Activated CD8-positive, alpha-beta T cell treated with anti-CD3 and anti-CD28 coated beads for 36 hours (primary cell): ENCODE measurements around the gene MED15. TPM values are rescaled to one million over a fixed set of nuclear protein-coding genes. Genes with fewer than 3 reads are reported as not detected.
A peak's percentile ranks its signal among the peaks of the same experiment; 100 is the strongest.

ENCODE experiments used
- ATAC-seq: fragments of 200-7000 bp; cut with Tn5 transposase; one replicate; pipeline ENCODE4 v1.10.0; 2021; ENCODE audit warnings: mild to moderate bottlenecking, moderate library complexity
- CTCF ChIA-PET: fragments of 350-600 bp; sonication (Branson Sonifier 250); formaldehyde crosslinking; loops from one replicate; lab custom pipeline; 2021; ENCODE audit warnings: antibody characterized with exemption; lab: Charles Lee
- POLR2A ChIA-PET: fragments of 350-600 bp; sonication (Branson Sonifier 250); formaldehyde crosslinking; loops from one replicate; lab custom pipeline; 2021; ENCODE audit warnings: antibody characterized with exemption; lab: Charles Lee
- DNase-seq: peaks from one replicate; pipeline ENCODE4 v3.0.0-alpha.2; 2020
- H3K27ac Mint-ChIP-seq: one replicate; pipeline ENCODE4 v1.8.0; 2021; ENCODE audit warnings: mild to moderate bottlenecking, mixed read lengths
- H3K27me3 Mint-ChIP-seq: one replicate; pipeline ENCODE4 v1.8.0; 2021; ENCODE audit warnings: mixed read lengths
- H3K36me3 Mint-ChIP-seq: one replicate; pipeline ENCODE4 v1.8.0; 2021; ENCODE audit warnings: low read depth, mixed read lengths
- H3K4me1 Mint-ChIP-seq: one replicate; pipeline ENCODE4 v1.8.0; 2021; ENCODE audit warnings: low read depth, mixed read lengths
- H3K4me3 Mint-ChIP-seq: one replicate; pipeline ENCODE4 v1.8.0; 2021; ENCODE audit warnings: mild to moderate bottlenecking, moderate library complexity, mixed read lengths
- H3K9me3 Mint-ChIP-seq: one replicate; pipeline ENCODE4 v1.8.0; 2021; ENCODE audit warnings: mixed read lengths
- CTCF ChIP-seq: fragments of 200-600 bp; IDR thresholded peaks from one replicate; pipeline ENCODE4 v1.8.0; 2022; ENCODE audit warnings: antibody characterized with exemption, mild to moderate bottlenecking
- intact Hi-C: fragments of 100-400 bp; cut with micrococcal nuclease; formaldehyde crosslinking; loops from one replicate; pipeline ENCODE4 v1.10.0; 2022
- total RNA-seq, 2 experiments: library from RNA; stranded (reverse); gene quantifications; one replicate each; pipeline ENCODE4 v1.2.3, GENCODE V29; 2021

MED15 gene
- total RNA-seq, 2 experiments from 2014 or later, result 110 to 118 TPM

- peak; percentile 34 for ATAC-seq
- peak overlapping the region; percentile 80 for H3K27ac Mint-ChIP-seq
- peaks cover 41% of the 10 kb centered on the region for H3K36me3 Mint-ChIP-seq
- intact Hi-C loops, result no loop called here
- peaks cover 72% of the 10 kb centered on the region for H3K4me1 Mint-ChIP-seq
- ChIA-PET POLR2A (interaction anchor here (1.2 to 5.5 kb wide), 4 partner anchors 9 to 34 kb away, joined by 3 to 53 read pairs (median 5); partner anchors contain the start of gene MED15), CTCF (interaction anchor here (1.2 to 2.1 kb wide), 2 partner anchors 47 to 48 kb away, joined by 3 to 5 read pairs; no protein-coding TSS in a partner anchor)
- no peaks in the 10 kb centered on the region for H3K27me3 Mint-ChIP-seq
- no peaks in the 10 kb centered on the region for H3K9me3 Mint-ChIP-seq
- TF ChIP-seq CTCF, result no peak
- H3K4me3 Mint-ChIP-seq, result no peak overlapping the region
- no peak for DNase-seq
Observed at GRCh38 chr22:20517422-20517821, 10.0 kb downstream of the MED15 start.

- ChIA-PET CTCF (interaction anchor here (1.2 to 2.1 kb wide), 3 partner anchors 8 to 47 kb away, joined by 3 to 5 read pairs (median 5); no protein-coding TSS in a partner anchor), POLR2A (interaction anchor here (1.2 to 5.5 kb wide), 4 partner anchors 9 to 34 kb away, joined by 3 to 53 read pairs (median 5); partner anchors contain the start of gene MED15)
- H3K9me3 Mint-ChIP-seq, result no peaks in the 10 kb centered on the region
Observed at GRCh38 chr22:20517841-20518592, 10.6 kb downstream of the MED15 start.

GRCh38 chr22:20519558-20519957 is 12.1 kb downstream of the MED15 start:
- no peak for TF ChIP-seq CTCF
- CTCF ChIA-PET, result interaction anchor here (0.8 to 1.2 kb wide), 3 partner anchors 10 to 185 kb away, joined by 3 to 4 read pairs (median 3); no protein-coding TSS in a partner anchor
- H3K27ac Mint-ChIP-seq, result peak overlapping the region; percentile 72
- no peaks in the 10 kb centered on the region for H3K9me3 Mint-ChIP-seq
- intact Hi-C loops, result no loop called here
- peaks cover 80% of the 10 kb centered on the region for H3K4me1 Mint-ChIP-seq
- ATAC-seq, result no peak
- no peaks in the 10 kb centered on the region for H3K27me3 Mint-ChIP-seq
- DNase-seq, result no peak
- POLR2A ChIA-PET, result interaction anchor here (0.7 to 5.5 kb wide), 8 partner anchors 8 to 57 kb away, joined by 3 to 53 read pairs (median 3); partner anchors contain the start of gene MED15
- peaks cover 36% of the 10 kb centered on the region for H3K36me3 Mint-ChIP-seq
- no peak overlapping the region for H3K4me3 Mint-ChIP-seq

More at GRCh38 chr22:20517841-20518592, 10.6 kb downstream of the MED15 start:
- Mint-ChIP-seq H3K27ac (peak overlapping the region; percentile 80), H3K4me1 (peaks cover 78% of the 10 kb centered on the region), H3K36me3 (peaks cover 43% of the 10 kb centered on the region), H3K4me3 (no peak overlapping the region), H3K27me3 (no peaks in the 10 kb centered on the region)
- no peak for ATAC-seq
- no peak for DNase-seq
- TF ChIP-seq CTCF, result no peak
- intact Hi-C loops, result no loop called here

- Mint-ChIP-seq H3K36me3 (peaks cover 33% of the 10 kb centered on the region), H3K4me3 (no peak overlapping the region), H3K27ac (peak overlapping the region; percentile 72), H3K4me1 (peaks cover 79% of the 10 kb centered on the region), H3K9me3 (no peaks in the 10 kb centered on the region), H3K27me3 (no peaks in the 10 kb centered on the region)
- intact Hi-C loops, result no loop called here
- no peak for TF ChIP-seq CTCF
- ChIA-PET CTCF (interaction anchor here (0.6 to 1.2 kb wide), 4 partner anchors 11 to 185 kb away, joined by 3 to 4 read pairs (median 3); no protein-coding TSS in a partner anchor), POLR2A (interaction anchor here (0.7 to 5.5 kb wide), 8 partner anchors 8 to 57 kb away, joined by 3 to 53 read pairs (median 3); partner anchors contain the start of gene MED15)
- ATAC-seq, result peak; percentile 84
- peak; percentile 85 for DNase-seq
Observed at GRCh38 chr22:20520093-20520511, 12.7 kb downstream of the MED15 start.
